Measurements from ENCODE around the gene AHNAK2.

The AHNAK2 gene

DNA sequence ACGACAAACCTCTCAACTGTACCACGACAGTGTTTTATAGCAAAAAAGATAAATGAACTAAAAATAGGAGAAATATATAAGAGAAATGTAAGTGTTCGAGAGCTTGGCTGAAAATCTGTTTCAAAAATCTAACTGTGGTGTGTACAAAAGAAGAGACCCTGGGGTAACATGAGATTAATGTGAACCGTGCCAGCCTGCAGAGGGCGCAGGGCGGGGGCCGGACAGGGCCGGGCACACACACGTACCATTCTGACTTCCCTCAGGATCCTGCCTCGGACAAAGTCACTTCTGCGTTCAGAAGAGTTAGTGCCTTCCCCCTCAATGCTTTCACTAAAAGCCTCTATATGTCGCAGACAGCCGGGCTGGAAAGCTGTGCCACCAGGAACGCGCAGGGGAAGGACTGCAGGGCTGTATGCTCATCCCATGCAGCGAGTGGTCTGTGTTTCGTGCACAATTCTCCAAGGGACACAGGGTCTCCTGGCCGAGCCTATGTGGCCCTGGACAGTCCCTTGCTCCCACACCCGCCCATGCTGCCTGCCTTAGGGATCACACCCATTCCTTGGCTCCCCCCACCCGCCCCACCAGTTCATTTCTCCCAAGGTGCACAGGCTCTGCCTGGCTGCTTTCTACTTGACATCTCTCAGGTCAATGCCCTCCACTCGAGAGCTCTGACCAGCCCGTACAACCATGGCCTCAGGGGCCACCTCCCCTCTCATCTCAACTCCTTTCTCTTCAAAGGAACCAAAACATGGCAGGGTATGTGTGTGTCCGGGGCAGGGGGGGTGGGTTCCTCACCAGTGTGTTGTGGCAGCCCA, 34.2 kb upstream of the AHNAK2 start:
- no peak for DNase-seq (ENCODE audit: low read depth, low spot score)

- DNase-seq (ENCODE audit: low read depth, low spot score) = no peak
These were observed 33.3 kb upstream of the AHNAK2 start for GRCh38 chr14:105011312-105011990.

GRCh38 chr14:105010891-105011291, 32.7 kb upstream of the AHNAK2 start:
- no peak for DNase-seq (ENCODE audit: low read depth, low spot score)

DNA sequence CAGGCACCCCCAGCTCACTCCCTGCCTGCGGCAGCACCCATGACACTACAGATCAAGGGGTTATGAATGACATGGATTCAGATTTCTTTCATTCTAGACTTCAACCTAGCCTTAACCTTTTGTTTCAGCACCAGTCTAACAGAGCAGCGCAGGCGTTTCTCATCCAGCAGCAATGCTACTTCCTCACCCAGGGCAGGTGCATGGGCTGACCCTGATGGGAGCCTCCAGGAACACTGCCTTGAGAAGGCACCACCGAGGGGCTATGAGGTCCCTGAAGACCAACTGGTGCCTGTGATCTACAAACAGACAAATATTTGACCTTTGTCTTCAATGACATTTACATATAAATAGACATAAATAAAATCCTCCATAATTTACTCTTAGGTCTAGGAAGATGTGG, 31.9 kb upstream of the AHNAK2 start:
- DNase-seq (ENCODE audit: low read depth, low spot score) = no peak

DNA sequence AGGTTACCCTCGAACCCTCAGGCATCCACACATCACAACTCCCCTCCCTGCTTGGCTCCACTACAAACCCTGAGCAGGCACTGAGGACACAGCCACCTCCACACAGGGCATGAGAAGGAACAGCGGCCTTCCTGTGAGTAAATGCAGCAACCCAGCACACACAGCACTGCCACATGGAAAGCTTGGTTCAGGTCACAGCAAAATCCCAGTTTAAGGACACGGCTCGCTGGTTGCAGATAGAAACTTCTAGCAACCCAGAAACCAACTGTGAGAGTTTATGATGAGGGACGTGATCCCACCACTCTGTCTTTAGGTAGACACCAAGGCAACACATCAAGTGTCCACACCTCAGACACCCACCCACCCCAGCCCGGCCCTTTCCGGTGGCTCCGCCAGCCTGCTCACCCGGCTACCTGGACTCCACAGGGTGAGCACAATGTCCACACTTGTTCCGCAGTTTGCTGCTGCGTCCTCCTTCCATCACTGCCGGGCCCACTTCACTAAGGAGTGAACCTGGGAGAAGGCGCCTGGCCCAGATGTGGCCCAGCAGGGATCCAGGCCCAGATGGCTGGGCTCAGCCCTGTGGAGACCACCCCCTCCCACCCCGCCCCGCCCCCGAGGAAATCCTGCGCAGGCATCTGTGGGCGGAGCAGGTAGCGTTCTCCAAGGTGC, 29.6 kb upstream of the AHNAK2 start:
- DNase-seq (ENCODE audit: low read depth, low spot score) = no peak

DNA sequence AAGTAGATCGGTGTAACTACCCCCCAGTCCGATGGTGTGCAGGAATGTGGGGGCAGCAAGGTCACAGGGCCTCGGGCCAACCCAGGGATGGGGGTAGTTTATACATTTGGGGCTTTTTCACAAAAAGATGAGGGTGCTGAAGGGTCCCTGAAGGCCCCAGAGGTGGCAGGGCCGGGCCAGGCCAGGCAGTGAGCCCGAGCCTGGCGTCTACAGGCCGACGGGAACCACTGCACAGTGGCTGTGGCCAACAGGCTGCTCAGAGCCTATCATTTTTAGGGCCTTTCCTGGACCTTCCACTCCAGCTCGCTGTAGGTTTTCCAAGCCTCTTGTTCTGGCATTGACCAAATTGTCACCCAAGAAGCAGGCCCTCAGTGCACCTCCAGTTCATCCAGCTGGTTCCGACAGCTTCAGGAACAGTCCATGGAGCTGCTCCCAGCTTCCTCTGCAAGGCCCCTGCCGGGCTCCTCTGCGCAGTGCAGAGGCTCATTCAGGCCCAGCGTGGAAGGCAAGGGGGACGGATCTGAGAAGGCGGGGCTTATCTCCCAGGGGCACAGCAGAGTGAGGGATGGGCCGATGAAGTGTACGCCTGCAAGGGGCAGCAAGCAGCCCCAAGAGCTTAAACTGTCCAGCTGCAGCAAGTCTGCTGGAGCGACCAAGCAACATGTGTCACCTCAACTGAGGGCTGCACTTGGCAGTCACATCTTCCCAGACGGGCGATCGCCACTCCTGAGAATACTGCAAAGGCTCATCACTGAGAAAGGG, 28.8 kb upstream of the AHNAK2 start:
- DNase-seq (ENCODE audit: low read depth, low spot score) = no peak

GRCh38 chr14:105005929-105006830, 28.0 kb upstream of the AHNAK2 start:
- no peak for DNase-seq (ENCODE audit: low read depth, low spot score)

DNA sequence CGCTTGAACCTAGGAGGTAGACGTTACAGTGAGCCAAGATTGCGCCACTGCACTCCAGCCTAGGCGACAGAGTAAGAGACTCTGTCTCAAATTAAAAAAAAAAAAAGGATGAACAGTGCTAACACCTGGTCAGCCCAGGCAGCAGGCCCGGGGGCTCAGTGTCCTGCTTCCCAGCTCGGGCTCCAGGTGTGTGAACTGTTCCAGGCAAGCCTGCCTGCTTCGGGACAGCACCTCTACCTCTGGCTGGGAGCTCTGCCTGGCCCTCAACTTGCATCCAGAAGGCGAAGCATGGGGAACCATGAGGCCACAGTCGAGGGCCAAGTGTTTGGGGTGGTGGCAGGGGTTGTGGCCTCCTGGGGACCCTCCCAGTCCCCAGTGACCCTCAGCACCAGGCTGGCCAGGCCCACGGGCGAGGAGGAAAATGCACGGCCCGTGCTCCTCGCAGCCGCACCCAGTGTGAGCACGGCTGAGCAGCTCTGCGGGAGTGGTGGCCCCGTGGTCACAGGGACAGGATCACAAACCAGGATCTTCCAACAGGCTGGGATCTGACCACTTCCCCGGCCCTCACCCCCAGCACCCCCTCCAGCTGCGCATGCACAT, 27.3 kb upstream of the AHNAK2 start:
- DNase-seq (ENCODE audit: low read depth, low spot score) = no peak

DNA sequence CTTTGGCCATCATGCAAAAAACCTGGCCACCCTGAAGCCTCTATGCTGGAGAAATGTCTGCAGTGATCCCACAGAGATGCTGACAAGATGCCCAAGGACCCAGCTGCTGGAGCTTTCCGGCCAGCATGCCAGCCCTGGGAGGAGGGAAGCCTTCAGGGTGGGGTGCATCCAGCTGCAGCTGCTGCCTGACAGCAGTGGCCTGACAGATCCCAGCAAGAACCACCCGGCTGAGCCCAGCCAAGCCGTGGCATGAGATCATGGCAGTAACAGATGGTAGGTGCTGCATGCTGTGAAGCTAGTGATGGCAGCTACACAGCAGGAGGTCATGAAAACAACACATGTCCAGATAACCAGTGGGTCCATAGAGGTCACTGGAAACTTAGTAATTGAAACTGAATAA, 21.2 kb upstream of the AHNAK2 start:
- DNase-seq (ENCODE audit: low read depth, low spot score) = no peak

- DNase-seq (ENCODE audit: low read depth, low spot score) = no peak
These were observed 20.6 kb upstream of the AHNAK2 start for GRCh38 chr14:104998801-104999200.

GRCh38 chr14:104996483-104996882, 18.3 kb upstream of the AHNAK2 start:
- no peak for DNase-seq (ENCODE audit: low read depth, low spot score)

- no peak for DNase-seq (ENCODE audit: low read depth, low spot score)
These were observed 17.9 kb upstream of the AHNAK2 start for GRCh38 chr14:104996032-104996431.

- no peak for DNase-seq (ENCODE audit: low read depth, low spot score)
These were observed 16.8 kb upstream of the AHNAK2 start for GRCh38 chr14:104994978-104995377.

DNA sequence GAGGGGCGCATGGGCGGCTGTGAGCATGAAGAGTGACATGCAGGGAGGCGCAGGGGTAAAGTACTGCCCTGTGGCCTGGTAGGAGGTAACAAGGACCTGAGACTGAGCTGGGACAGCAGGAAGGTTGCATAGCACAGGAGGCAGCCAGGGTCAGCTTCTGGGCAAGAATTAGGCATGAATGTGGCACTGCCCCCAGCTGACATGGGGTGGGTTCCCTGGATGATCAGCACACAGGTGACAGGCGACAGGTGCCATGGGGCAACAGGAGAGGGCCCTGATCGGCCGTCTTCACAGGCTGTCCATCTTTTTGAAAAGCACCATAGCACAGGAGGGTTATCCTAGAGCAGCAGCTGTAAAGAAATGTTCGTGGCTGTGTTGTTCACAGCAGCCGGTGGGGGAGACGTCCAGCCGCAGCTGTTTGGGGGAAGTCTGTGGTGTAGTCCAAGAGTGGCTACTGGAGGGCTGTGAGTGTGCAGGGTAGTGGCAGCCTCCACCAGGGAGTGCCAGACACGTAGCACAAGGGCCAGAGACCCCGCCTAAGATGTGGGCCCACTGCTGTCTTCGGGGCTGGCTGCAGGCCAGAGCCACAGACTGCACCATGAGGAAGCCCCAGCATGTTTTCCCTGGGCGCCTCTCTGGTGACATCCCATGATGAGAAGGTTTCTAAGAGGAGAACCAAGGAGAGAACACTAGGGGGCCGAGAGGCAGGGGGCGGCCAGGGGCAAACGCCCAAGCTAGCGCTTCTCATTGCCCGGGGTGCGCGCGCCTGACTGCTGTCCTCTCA, 15.8 kb upstream of the AHNAK2 start:
- DNase-seq (ENCODE audit: low read depth, low spot score) = no peak

DNA sequence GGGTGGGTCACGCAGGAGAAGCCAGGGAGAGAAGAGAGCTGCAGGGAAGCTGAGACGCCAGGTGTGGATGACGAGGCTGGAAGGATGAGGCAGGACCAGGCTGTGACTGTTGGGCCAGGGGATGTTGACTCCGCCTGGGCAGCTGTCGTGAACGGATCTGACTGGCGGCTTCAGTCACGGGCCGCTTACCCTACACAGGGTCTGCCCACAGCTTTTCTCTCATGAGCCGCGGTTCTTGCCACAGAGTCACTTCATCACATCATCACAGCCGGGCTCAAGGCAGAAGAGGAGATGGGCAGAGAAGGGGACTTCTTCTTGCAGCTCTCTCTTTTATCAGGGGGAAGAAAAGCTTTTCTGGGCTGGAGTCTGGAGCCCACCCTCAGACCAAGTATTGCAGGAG, 15.1 kb upstream of the AHNAK2 start:
- DNase-seq (ENCODE audit: low read depth, low spot score) = no peak

GRCh38 chr14:104992501-104992900, 14.3 kb upstream of the AHNAK2 start:
- DNase-seq (ENCODE audit: low read depth, low spot score) = no peak

GRCh38 chr14:104991896-104992230, 13.7 kb upstream of the AHNAK2 start:
- DNase-seq (ENCODE audit: low read depth, low spot score) = no peak

DNA sequence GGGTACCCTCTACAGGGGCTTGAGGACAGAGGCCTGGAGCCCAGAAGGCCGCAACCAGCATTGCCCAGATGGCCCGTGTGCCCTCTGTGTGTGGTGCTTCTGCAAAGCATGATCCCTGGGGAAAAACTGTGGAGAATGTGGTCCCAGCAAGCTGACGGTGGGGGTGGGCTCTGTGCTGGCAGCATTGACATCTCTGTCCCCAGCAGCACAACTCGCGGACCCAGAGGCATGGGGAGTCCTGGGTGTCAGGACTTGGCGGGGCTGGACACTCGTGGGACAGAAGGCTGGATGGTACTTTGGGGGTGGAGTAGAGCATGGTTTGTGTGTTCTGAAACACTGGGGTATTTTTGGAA, 11.8 kb upstream of the AHNAK2 start:
- DNase-seq (ENCODE audit: low read depth, low spot score) = no peak

GRCh38 chr14:104989236-104989950, 11.2 kb upstream of the AHNAK2 start:
- no peak for DNase-seq (ENCODE audit: low read depth, low spot score)
